Uterus (tissue), 2 donors: ENCODE results near the gene ZNF222.

Experiments used
- POLR2A ChIP-seq, 2 donors: fragments of 450-650 bp; IDR thresholded peaks; one replicate each; pipeline ENCODE4 v1.6.1; 2016; ENCODE audit warnings: antibody characterized with exemption in 2 of 2, mild to moderate bottlenecking in 1 of 2, moderate library complexity in 1 of 2
- TF ChIP-seq, protein P1 (sequence below), 4 experiments: fragments of 200-600 bp in 2 of 4; fragments of 450-650 bp in 2 of 4; sonication (generic) in 2 of 4; IDR thresholded peaks; one replicate each; pipeline ENCODE4 v1.5.1; 2016 to 2019; ENCODE audit warnings: antibody characterized with exemption in 4 of 4, mild to moderate bottlenecking in 2 of 4, moderate library complexity in 1 of 4

DNA sequence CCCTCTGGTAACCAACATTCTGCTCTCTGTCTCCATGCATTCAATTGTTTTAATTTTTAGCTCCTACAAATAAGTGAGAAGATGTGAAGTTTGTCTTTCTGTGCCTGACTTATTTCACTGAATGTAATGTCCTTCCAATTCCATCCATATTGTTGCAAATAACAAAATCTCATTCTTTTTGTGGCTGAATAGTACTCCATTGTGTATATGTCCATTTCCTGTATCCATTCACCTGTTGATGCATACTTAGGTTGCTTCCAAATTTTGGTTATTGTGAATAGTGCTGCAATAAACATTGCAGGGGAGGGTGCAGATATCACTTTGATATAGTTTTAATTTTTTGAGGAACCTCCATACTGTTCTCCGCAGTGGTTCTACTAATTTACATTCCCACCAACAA, 44.2 kb downstream of the ZNF222 start:
- TF ChIP-seq, protein P1, sequence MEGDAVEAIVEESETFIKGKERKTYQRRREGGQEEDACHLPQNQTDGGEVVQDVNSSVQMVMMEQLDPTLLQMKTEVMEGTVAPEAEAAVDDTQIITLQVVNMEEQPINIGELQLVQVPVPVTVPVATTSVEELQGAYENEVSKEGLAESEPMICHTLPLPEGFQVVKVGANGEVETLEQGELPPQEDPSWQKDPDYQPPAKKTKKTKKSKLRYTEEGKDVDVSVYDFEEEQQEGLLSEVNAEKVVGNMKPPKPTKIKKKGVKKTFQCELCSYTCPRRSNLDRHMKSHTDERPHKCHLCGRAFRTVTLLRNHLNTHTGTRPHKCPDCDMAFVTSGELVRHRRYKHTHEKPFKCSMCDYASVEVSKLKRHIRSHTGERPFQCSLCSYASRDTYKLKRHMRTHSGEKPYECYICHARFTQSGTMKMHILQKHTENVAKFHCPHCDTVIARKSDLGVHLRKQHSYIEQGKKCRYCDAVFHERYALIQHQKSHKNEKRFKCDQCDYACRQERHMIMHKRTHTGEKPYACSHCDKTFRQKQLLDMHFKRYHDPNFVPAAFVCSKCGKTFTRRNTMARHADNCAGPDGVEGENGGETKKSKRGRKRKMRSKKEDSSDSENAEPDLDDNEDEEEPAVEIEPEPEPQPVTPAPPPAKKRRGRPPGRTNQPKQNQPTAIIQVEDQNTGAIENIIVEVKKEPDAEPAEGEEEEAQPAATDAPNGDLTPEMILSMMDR (IDR thresholded peaks at IDR 0.05): no peak
- TF ChIP-seq POLR2A (IDR thresholded peaks at IDR 0.05): no peak
